PFSK-1 (cell line): ENCODE measurements around the gene UBR4.

Experiments used
- FOXP2 ChIP-seq: optimal IDR thresholded peaks from 2 replicates; pipeline ENCODE3; 2011; ENCODE audit warnings: borderline replicate concordance, control low read depth, inconsistent platforms; ENCODE audit not compliant: insufficient read depth; ENCODE audit errors: extremely low read length, extremely low read depth
- POLR2AphosphoS5 ChIP-seq: IDR thresholded peaks from 2 replicates; pipeline ENCODE4 v1.6.1; 2012; ENCODE audit warnings: low read depth, mild to moderate bottlenecking, control low read depth, low read length, moderate library complexity
- REST ChIP-seq, 2 experiments: IDR thresholded peaks; 2 replicates each; pipeline versions ENCODE4 v1.6.1 to v1.8.0; 2011 to 2012; ENCODE audit warnings: low read depth in 2 of 2, low read length in 2 of 2, control low read depth in 1 of 2, inconsistent platforms in 1 of 2, mild to moderate bottlenecking in 1 of 2, moderate library complexity in 1 of 2; ENCODE audit not compliant: insufficient read depth in 1 of 2
- SIN3A ChIP-seq: IDR thresholded peaks from 2 replicates; pipeline ENCODE4 v1.6.1; 2012; ENCODE audit warnings: mild to moderate bottlenecking, low read length, moderate library complexity, borderline replicate concordance; ENCODE audit not compliant: insufficient read depth
- TAF1 ChIP-seq: IDR thresholded peaks from 2 replicates; pipeline ENCODE4 v1.6.1; 2012; ENCODE audit warnings: low read length, control low read depth, borderline replicate concordance; ENCODE audit not compliant: insufficient read depth

GRCh38 chr1:19257178-19257914 lies 47.3 kb upstream of the UBR4 start:
- no peak for TF ChIP-seq SIN3A
- no peak for TF ChIP-seq POLR2AphosphoS5
- TF ChIP-seq REST (IDR thresholded peaks at IDR 0.05; ENCODE audit: insufficient read depth in 1 of 2, low read depth in 2 of 2, low read length in 2 of 2) = no peak
- no peak for TF ChIP-seq TAF1
- no peak for TF ChIP-seq FOXP2
